ENCODE measurements around the gene OXLD1.

DNA sequence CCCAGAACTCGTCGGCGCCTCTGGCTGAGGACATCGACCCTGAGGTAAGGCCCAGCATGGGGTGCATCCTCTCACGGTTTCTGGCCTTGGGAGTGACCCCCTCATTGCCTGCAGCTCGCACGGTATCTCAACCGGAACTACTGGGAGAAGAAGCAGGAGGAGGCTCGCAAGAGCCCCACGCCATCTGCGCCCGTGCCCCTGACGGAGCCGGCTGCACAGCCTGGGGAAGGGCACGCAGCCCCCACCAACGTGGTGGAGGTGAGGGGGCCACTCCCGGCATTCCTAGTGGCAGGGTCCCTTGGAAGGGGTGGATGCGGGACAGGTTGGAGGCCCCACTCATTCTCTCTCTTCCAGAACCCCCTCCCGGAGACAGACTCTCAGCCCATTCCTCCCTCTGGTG, 28.4 kb upstream of the OXLD1 start:
- TF ChIP-seq ZFX (IDR thresholded peaks at IDR 0.05) (no peak), POLR2AphosphoS5 (IDR thresholded peaks at IDR 0.05; ENCODE audit: low read depth, low read length) (no peak), CTCF (IDR thresholded peaks at IDR 0.05 in 2 of 3, conservative IDR thresholded peaks at IDR 0.05 in 1 of 3; ENCODE audit: borderline replicate concordance in 1 of 3, insufficient read depth in 1 of 3, low read depth in 2 of 3, low read length in 2 of 3) (no peak), CEBPB (IDR thresholded peaks at IDR 0.05; ENCODE audit: low read depth) (no peak), ZNF274 (IDR thresholded peaks at IDR 0.05; ENCODE audit: low read depth, low read length) (no peak), SIN3A (IDR thresholded peaks at IDR 0.05; ENCODE audit: low read depth) (no peak)

Data from HCT116 (cell line).